ENCODE measurements around the gene SRPK3.
"Not testable (repeated sequence)": the region's sequence is repeated elsewhere in the genome, so short reads cannot be mapped to it uniquely, and the experiment has no call there.

Gene SRPK3

DNA sequence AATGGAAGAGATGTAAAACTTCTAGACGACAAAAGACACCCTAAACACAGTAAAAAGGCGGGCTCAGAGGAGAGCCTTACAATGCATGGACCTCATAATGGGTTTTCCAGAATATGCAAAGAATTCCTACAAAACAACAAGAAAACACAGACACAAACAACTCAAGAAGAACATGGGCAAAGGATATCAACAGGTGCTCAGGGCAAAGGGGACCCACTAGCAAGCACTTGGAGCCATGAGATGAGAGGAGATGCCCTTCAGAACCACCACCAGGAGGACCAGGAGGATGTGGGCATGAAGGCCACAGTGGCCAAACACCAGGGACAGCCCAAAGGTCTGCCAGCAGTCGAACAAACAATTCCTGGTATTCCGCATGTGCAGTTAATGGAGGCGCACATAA is 32.3 kb downstream of the SRPK3 start:
- no peak for DNase-seq (ENCODE audit: low read depth)
- TF ChIP-seq POLR2A (IDR thresholded peaks at IDR 0.05; ENCODE audit: extremely low read depth, insufficient read length) (no peak), MYC (IDR thresholded peaks at IDR 0.05; ENCODE audit: low read depth, low read length) (no peak), MAX (IDR thresholded peaks at IDR 0.05; ENCODE audit: low read depth, low read length) (no peak)
- TF ChIP-seq, protein P1, sequence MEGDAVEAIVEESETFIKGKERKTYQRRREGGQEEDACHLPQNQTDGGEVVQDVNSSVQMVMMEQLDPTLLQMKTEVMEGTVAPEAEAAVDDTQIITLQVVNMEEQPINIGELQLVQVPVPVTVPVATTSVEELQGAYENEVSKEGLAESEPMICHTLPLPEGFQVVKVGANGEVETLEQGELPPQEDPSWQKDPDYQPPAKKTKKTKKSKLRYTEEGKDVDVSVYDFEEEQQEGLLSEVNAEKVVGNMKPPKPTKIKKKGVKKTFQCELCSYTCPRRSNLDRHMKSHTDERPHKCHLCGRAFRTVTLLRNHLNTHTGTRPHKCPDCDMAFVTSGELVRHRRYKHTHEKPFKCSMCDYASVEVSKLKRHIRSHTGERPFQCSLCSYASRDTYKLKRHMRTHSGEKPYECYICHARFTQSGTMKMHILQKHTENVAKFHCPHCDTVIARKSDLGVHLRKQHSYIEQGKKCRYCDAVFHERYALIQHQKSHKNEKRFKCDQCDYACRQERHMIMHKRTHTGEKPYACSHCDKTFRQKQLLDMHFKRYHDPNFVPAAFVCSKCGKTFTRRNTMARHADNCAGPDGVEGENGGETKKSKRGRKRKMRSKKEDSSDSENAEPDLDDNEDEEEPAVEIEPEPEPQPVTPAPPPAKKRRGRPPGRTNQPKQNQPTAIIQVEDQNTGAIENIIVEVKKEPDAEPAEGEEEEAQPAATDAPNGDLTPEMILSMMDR (IDR thresholded peaks at IDR 0.05; ENCODE audit: low read depth, low read length), result no peak
- H3K4me3 ChIP-seq (ENCODE audit: low read depth, low read length), result no peak overlapping the region

DNA sequence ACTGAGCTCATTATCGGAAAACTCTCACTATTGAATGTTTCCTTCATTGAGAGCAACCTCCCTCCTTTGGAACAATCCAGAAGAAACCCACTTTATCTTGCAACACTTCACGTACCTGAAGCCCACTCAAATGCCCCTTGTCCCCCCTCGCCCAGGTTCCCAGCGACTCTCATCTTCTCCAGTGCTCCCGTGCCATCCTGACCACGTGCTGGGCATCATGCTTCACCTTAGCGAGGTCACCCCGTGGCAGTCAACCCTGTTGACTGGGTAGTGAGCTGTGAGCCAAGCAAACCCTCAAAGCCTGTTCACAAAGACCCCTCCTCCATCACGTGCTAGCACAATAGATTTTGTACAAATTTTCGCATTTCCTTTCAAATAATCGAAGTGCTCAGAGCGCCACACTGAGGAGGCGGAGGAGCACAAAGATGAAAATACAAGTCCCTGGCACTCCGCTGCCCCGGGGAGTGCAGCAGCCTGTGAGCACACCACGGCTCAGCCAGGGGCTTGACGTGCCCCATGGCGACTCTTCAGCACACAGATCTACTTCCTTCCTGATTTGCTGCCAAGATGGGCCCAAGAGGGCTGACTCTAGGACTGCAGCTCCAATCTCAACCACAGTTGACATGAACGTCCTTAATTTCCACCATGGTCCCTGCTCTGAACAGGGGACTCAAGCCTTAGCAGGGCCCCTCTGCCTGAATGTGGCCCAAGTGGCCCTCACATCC is 33.9 kb downstream of the SRPK3 start:
- TF ChIP-seq, protein P1 (IDR thresholded peaks at IDR 0.05; ENCODE audit: low read depth, low read length), result no peak
- TF ChIP-seq MYC (IDR thresholded peaks at IDR 0.05; ENCODE audit: low read depth, low read length), result no peak
- no peak for TF ChIP-seq POLR2A (IDR thresholded peaks at IDR 0.05; ENCODE audit: extremely low read depth, insufficient read length)
- TF ChIP-seq MAX (IDR thresholded peaks at IDR 0.05; ENCODE audit: low read depth, low read length), result no peak
- DNase-seq (ENCODE audit: low read depth), result peak; percentile 41
- H3K4me3 ChIP-seq (ENCODE audit: low read depth, low read length), result no peak overlapping the region

- TF ChIP-seq MAX (IDR thresholded peaks at IDR 0.05; ENCODE audit: low read depth, low read length) (no peak), POLR2A (IDR thresholded peaks at IDR 0.05; ENCODE audit: extremely low read depth, insufficient read length) (no peak), MYC (IDR thresholded peaks at IDR 0.05; ENCODE audit: low read depth, low read length) (no peak)
- TF ChIP-seq, protein P1 (IDR thresholded peaks at IDR 0.05; ENCODE audit: low read depth, low read length), result no peak
- peak; percentile 58 for DNase-seq (ENCODE audit: low read depth)
- no peak overlapping the region for H3K4me3 ChIP-seq (ENCODE audit: low read depth, low read length)
Measured at GRCh38 chrX:153816831-153817690, 36.2 kb downstream of the SRPK3 start.

DNA sequence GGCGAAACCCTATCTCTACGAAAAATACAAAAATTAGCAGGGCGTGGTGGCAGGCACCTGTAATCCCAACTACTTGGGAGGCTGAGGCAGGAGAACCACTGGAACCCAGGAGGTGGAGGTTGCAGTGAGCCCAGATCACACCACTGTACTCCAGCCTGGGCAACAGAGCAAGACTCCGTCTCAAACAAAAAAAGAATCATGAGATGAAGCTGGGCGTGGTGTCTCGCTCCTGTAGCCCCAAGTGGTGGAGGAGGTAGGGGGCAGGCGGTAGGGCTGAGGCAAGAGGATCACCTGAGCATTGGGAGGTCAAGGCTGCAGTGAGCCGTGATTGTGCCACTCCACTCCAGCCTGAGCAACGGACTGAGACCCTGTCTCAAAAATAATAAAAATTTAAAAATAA is 37.2 kb downstream of the SRPK3 start:
- DNase-seq (ENCODE audit: low read depth); H3K4me3 ChIP-seq (ENCODE audit: low read depth, low read length): not testable (repeated sequence)

DNA sequence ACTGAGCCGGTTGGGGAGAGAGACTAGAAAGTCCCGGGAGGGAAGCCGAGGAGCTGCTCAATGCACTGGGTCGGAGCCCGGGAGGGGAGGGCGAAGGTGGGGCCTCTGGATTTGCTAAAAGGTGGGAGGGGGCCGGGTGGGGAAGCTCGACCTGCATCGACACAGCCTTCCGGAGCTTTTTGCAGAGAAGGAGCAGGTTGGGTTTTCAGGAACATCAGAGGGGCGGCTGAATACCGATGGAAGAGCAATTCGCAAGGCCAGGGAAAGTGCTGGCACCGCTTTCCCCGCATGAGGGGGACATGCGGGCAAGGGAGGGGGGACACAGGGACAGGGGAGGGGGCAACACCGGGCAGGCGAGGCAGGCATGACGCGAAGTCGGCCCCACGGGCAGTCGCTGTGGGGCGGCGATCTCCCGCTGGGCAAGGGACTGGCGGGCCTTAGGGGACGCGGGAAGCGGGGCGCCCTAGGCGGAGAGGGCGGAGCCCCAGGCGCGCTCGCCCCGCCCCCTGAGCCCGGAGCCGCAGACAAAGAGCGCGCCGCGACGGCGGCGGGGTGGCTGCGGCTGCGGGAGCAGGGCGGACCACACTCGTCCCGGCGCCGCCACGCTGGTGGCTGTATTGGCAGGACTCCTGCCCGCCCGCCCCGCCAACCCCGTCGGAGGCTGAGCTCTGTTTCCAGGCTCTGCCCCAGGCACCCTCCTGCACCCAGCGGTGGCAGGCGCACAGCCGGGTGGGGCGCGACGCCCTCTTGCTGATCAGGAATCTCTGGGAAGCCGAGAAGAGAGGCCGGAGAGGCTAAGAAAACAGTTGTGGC is 37.9 kb downstream of the SRPK3 start:
- H3K4me3 ChIP-seq (ENCODE audit: low read depth, low read length), result peak overlapping the region; percentile 16
- TF ChIP-seq MYC (IDR thresholded peaks at IDR 0.05; ENCODE audit: low read depth, low read length) (no peak), POLR2A (IDR thresholded peaks at IDR 0.05; ENCODE audit: extremely low read depth, insufficient read length) (peak; percentile 32)
- TF ChIP-seq, protein P1 (IDR thresholded peaks at IDR 0.05; ENCODE audit: low read depth, low read length), result no peak
- peak; percentile 57 for DNase-seq (ENCODE audit: low read depth)
